ENCODE results near the gene ATOH8. TPM values are rescaled to one million over a fixed set of nuclear protein-coding genes. Genes with fewer than 3 reads are reported as not detected.

The ATOH8 gene
- total RNA-seq, 1 experiment from 2014 or later: 129 TPM

- DNase-seq (ENCODE audit: low read depth): no peak
Measured at GRCh38 chr2:85736456-85737355, 17.1 kb upstream of the ATOH8 start.

DNA sequence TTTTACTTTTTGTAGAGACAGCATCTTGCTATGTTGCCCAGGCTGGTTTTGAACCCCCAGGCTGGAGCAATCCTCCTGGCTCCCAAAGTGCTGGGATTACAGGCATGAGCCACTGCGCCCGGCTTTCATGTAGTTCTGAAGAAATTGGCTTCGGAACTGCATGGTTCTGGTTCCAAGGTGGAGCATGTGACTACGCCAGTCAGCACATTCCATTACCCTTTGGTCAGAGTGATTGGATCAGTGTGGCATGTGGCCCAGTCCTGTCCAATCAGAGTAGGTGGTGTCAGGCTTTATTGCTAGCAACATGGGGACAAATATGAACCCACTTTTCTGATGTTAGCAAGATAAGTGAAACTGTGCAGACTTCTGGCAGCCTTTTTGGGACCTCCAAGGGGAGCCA is 16.3 kb upstream of the ATOH8 start:
- peak; percentile 84 for DNase-seq (ENCODE audit: low read depth)

DNA sequence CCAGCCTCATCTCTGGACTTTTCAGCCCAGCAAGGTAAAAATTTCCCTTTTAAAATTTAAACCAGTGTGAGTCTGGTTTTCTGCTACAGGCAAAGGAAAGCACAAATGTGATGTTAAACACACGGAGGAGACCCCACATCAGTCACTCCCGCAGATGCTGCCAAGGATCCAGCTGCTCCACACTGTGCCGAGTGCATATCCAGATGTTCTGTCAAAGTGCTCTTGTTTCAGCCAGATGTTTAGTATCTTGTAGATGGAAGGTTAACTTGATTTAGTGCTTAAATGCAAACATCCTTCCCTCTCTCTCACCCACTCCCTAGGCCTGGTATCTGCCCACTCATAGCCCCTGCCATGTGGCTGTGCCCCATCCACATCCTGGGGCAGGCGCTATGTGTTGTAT is 15.8 kb upstream of the ATOH8 start:
- no peak for DNase-seq (ENCODE audit: low read depth)

- DNase-seq (ENCODE audit: low read depth): no peak
Measured at GRCh38 chr2:85740193-85740592, 13.6 kb upstream of the ATOH8 start.

- DNase-seq (ENCODE audit: low read depth): no peak
Measured at GRCh38 chr2:85741211-85741832, 12.5 kb upstream of the ATOH8 start.

DNA sequence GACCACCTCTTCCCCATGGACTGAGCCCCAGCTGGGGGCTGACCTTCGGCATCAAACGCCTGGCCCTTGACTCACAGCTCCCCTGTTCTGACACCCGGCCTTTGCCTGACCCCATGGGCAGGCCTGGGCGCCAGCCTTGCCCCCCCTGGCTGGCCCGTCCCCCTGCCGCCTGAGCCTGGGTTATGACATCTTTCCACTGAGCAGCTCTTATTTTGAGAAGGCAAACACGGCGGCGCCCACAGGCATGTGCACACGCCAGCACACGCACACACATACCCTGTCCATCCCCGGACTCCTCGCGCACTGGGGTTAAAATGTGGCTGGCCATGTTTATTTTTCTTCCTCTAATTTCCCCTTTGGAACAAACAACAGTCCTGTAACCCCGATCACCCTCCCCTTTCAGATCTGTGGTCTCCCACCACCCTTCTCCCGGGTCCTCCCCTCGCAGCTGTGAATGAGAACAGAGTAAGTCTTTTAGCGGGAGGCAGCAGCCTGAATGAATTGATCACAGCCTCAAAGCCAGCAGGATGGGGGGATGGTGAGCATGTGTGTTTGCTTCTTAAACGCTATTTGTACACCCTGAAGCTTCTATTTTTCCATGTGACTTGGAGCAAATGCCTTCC is 11.8 kb upstream of the ATOH8 start:
- peak; percentile 96 for DNase-seq (ENCODE audit: low read depth)

GRCh38 chr2:85743304-85743978 is 10.3 kb upstream of the ATOH8 start:
- no peak for DNase-seq (ENCODE audit: low read depth)

GRCh38 chr2:85744055-85744454 is 9.7 kb upstream of the ATOH8 start:
- no peak for DNase-seq (ENCODE audit: low read depth)

GRCh38 chr2:85744741-85745601 is 8.8 kb upstream of the ATOH8 start:
- peak; percentile 89 for DNase-seq (ENCODE audit: low read depth)

- DNase-seq (ENCODE audit: low read depth): no peak
Measured at GRCh38 chr2:85745619-85746018, 8.2 kb upstream of the ATOH8 start.

DNA sequence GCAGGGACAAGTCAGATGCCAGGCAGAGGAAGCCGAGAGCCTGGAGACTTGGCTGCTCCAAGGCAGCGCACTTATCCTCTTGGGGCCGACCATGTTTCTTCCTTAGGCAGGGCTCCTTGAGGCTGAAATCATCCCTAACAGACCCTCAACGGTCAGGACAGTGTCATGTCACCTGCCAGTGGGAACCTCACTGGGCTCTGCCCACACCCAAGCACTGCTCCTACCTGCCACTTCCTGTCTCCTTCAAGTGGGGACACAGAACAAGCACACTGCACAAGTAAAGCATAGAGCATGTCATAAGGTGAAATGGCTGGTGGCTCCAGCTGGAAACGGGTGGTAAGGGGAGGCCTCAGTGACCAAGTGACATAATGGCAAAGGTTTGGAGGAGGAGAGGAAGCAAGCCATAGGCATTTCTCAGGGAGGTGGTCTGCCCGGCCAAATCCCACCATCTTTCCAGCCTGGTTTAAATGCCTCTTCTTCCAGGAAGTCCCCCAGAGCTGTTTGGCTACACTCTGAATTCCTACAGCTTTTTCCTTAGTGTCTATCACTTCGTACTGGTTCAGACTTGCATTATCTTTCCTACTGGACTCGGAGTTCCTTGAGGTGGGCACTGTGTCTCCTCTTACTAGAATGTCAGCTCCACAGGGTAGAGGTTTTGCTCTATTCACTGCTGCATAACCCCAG is 7.3 kb upstream of the ATOH8 start:
- DNase-seq (ENCODE audit: low read depth): no peak

- DNase-seq (ENCODE audit: low read depth): peak; percentile 62
Measured at GRCh38 chr2:85747441-85747840, 6.3 kb upstream of the ATOH8 start.

DNA sequence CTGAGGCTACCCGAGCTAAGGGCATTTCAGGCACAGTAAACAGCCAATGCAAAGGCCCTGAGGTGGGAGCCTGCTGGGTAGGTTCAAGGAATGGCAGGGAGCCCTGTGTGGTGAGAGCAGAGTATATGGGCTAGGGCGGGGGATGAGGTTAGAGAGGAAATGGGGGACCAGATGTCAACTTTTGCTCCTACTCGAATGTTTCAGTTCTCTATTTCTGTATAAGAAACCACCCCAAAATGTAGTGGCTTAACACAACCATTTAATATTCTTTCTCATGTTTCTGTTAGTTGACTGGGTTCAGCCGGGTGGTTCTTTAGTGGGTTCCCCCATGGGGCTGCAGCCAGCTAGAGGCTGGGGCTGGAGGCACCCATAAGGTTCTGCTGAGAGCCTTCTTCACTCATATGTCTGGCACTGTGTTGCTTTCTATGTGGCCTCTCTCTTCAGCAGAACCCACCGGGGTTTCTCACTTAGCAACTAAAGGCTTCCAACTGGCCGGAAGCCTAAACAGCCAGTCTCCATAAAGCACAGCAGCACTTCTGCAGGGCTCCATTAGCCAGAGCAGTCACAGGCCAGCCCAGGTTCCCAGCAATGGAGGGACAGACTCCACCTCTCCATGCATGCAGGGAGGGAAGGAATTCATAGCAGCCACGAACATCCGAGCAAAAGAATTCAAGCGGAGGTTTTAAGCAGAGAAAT is 5.6 kb upstream of the ATOH8 start:
- DNase-seq (ENCODE audit: low read depth): no peak

DNA sequence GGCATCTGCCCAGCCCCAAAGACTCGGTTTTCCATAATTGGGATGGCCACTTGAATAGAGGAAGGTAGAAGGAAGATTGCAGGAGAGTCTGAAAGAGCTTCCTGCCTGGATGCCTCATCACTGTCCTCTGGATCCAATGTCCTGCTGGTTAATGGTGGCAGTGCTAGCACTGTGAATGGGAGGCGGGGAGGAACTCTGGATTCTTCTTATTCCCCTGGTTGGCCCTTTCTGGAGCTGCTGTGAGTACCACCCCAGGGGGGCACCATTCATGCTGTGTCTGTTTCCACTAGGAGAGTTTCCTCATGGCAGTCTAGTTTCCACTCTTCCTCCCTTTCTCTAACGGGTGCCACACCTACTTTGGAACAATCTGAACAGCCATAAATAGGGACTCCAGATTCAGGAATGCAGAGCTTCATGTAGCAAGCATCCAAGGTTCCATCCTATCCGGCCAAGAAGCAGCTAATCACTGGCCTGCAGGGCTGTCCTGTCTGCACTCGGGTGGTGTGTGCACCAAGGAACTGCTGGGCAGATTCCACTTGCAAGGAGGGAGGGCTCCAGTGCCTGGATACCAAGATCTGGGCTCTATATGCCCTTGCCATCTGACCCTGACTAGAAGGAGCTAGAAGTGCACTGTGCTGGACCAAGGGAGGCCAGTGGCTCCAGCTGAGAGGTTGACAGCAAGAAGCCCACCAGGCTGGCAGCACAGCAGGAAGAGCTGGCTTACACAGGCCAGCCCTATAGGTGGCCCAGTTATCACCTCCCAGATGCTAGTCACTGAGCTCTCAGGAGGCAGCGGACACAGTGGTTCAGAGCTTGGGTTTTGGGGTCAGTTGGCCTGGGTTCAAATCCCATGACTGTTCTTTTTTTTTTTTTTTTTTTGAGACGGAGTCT is 4.6 kb upstream of the ATOH8 start:
- DNase-seq (ENCODE audit: low read depth): no peak

DNA sequence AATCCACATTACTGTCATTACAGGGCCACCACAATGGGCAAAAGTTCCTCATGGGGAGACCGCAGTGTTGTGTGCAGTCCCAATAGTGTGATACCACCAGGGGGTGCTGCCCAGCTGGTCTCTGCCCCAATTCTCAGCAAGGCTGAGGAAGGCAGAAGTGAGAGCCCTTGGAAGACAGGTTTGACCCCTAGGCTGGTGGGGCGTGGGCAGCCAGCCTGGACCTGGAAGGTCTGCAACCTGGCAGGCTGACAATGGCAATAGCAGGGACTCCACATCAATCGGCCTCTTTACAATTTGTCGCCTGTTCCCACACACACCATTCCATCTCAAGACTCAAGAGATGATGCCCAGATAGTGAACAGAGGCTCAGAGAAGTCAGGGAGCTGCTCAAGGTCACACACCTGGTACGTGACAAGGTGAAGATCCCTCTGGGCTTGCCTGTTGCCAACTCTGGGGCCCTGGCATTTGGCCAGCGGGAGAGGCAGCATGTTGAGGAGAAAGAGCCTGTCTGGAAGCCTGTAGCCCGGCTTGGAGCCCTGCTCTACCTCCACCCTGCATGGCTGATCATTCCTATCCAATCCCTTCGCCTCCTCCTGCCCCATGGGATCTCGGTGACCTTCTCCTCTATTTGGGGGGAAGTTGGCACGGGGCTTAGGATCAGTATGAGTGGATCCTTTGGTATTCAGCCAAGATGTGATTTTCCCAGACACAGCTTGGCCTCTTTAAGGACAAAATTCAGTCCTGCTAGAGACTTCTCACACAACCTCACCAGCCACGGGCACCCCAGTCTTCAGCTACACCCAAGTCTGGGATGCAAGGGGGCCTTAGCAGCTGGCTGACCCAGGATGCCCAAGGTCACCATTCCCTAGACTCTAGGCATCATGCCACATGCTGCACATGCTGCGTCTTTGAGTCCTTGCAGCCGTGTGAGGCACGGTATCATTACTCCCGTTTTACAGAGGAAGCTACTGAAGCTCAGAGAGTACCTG is 2.9 kb upstream of the ATOH8 start:
- peak; percentile 64 for DNase-seq (ENCODE audit: low read depth)

GRCh38 chr2:85751627-85752026 is 2.2 kb upstream of the ATOH8 start:
- no peak for DNase-seq (ENCODE audit: low read depth)

- no peak for DNase-seq (ENCODE audit: low read depth)
Measured at GRCh38 chr2:85753035-85753524, 711 bp upstream of the ATOH8 start.

All from LHCN-M2 (cell line).